ENCODE measurements around the gene CCDC124.
"Not testable (repeated sequence)": the region's sequence is repeated elsewhere in the genome, so short reads cannot be mapped to it uniquely, and the experiment has no call there.

CCDC124 gene, protein sequence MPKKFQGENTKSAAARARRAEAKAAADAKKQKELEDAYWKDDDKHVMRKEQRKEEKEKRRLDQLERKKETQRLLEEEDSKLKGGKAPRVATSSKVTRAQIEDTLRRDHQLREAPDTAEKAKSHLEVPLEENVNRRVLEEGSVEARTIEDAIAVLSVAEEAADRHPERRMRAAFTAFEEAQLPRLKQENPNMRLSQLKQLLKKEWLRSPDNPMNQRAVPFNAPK

GRCh38 chr19:17932485-17933338 lies at the start of gene CCDC124:
Gene CCDC124 (plus strand): TSS chr19:17933015. CDS start chr19:17936421, 3,406 bp downstream.
- peak; percentile 79 to 90 (median 88) for DNase-seq

DNA sequence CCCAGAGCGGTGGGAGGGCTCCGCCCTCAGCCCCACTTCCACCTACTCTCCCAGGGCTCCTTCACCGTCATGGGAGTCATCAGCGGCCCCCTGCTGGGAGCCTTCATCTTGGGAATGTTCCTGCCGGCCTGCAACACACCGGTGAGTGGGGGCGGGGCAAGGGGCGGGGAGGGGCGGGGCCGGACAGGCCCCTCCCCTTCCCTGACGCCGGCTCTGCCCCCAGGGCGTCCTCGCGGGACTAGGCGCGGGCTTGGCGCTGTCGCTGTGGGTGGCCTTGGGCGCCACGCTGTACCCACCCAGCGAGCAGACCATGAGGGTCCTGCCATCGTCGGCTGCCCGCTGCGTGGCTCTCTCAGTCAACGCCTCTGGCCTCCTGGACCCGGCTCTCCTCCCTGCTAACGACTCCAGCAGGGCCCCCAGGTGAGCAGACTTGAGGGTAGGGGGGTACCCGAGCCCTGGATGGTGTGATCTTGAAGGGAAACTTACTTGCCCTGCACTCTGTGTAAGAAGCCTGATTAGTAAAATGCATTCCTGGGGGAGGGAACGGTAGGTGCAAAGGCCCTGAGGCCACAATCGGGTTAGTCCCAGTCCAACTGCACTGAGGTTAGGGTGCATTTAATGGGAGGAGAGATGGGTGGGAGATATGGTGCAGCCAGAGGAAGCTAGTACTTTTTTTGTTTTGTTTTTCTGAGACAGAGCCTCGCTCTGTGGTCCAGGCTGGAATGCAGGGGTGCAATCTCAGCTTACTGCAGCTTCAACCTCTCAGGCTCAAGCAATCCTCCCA lies 49.0 kb upstream of the CCDC124 start:
- no peak for DNase-seq

- DNase-seq, result no peak
Measured at GRCh38 chr19:17886515-17886914, 46.3 kb upstream of the CCDC124 start.

DNA sequence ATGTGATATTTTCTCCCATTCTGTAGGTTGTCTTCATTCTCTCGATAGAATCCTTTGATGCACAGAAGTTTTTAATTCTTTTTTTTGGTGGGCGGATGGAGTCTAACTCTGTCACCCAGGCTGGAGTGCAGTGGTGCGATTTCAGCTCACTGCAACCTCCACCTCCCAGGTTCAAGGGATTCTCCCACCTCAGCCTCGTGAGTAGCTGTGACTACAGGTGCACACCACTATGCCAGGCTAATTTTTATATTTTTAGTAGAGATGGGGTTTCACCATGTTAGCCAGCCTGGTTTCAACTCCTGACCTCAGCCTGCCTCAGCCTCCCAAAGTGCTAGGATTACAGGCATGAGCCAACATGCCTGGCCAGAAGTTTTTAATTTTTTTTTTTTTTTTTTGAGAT lies 45.6 kb upstream of the CCDC124 start:
- DNase-seq, result not testable (repeated sequence)

- DNase-seq, result no peak
Measured at GRCh38 chr19:17888260-17888659, 44.6 kb upstream of the CCDC124 start.

DNA sequence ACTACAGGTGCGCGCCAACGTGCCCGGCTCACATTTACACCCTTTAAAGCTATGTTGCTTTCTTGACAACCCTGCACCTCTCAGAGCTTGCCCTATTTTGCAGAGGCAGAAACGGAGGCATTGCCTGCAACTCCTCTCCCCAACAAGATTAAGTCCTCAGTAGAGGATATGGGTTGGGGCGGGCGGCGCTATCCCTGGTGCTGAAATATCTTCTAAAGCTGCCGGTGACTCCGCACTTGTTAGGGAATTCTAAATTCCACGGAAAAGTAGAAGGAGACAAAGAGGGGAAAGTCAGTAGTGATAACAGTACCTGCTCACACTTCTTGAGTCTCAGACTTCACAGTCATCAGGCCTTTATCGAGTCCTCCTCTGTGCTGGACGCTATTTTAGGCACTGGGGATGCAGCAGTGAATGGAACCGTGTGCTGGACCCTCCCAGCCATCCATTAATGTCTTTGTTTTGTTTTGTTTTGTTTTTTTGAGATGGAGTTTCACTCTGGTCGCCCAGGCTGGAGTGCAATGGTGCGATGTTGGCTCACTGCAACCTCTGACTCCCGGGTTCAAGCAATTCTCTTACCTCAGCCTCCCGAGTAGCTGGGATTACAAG lies 43.1 kb upstream of the CCDC124 start:
- DNase-seq, result no peak

DNA sequence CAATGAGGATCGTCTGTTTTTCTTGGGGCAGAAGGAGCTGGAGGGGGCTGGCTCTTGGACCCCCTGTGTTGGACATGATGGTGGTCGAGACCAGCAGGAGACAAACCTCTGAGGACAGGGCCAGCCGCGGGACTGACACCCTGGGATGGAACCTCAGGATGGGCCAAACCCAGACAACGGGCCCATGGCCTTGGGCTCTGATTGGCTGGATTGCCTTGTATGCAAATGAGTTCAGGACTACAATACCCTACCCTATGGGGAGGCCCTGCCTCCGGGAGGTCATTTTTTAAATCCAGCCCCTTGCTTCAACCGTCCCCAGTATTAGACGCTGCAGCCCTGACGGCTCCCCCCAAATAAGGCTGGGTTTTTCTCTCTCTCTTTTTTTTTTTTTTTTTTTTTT lies 39.0 kb upstream of the CCDC124 start:
- DNase-seq, result no peak

DNA sequence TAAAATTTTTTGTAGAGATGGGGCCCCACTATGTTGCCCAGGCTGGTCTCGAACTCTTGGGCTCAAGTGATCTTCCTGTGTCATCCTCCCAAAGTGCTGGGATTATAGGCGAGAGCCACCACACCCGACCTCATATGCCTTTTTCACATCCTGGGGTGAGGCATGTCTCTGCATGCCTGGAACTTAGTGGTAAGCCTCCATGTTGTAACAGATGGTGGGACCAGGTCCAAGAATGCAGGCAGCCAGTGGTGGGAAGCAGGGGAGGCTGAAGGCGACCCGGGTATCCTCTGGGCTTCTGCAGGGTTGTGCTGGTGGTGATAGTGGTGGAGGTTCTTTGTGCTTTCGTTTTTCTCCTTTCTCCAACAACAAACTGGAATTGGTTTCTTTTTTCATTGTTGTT lies 30.1 kb upstream of the CCDC124 start:
- DNase-seq, result no peak

- DNase-seq, result no peak
Measured at GRCh38 chr19:17908244-17908643, 24.6 kb upstream of the CCDC124 start.

GRCh38 chr19:17909003-17909732 lies 23.6 kb upstream of the CCDC124 start:
- no peak for DNase-seq

DNA sequence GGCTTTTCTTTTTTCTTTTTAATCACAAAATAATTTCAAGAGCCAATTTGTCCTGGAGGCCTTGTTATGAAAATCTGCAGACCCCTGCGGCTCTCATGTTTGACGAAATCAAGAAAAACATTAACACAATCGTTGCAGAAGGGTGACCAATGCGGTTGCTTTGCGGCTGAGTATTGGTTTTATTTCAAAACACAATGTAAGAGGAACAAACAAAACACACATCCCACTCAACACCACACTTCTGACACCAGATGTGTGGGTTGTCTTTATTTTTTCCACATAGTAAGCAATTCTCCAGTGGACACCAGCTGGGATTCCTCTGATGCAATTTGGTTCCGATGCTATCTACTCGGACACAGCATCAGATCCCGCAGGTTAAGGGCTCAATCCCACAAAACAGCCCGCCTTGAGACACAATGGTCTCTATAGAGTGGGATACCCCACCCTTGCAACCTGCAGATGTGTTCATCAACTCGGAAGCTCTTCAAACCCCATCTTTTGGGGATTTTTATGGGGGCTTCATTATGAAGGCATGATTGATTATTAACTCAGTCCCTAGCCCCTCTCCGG lies 21.9 kb upstream of the CCDC124 start:
- no peak for DNase-seq

GRCh38 chr19:17915940-17916593 lies 16.7 kb upstream of the CCDC124 start:
- no peak for DNase-seq

DNA sequence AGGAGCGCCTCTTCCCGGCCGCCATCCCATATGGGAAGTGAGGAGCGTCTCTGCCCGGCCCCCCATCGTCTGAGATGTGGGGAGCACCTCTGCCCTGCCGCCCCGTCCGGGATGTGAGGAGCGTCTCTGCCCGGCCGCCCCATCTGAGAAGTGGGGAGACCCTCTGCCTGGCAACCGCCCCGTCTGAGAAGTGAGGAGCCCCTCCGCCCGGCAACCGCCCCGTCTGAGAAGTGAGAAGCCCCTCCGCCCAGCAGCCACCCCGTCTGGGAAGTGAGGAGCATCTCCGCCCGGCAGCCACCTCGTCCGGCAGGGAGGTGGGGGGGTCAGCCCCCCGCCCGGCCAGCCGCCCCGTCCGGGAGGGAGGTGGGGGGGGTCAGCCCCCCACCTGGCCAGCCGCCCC lies 14.7 kb upstream of the CCDC124 start:
- DNase-seq, result not testable (repeated sequence)

GRCh38 chr19:17919122-17919521 lies 13.7 kb upstream of the CCDC124 start:
- DNase-seq, result not testable (repeated sequence)

DNA sequence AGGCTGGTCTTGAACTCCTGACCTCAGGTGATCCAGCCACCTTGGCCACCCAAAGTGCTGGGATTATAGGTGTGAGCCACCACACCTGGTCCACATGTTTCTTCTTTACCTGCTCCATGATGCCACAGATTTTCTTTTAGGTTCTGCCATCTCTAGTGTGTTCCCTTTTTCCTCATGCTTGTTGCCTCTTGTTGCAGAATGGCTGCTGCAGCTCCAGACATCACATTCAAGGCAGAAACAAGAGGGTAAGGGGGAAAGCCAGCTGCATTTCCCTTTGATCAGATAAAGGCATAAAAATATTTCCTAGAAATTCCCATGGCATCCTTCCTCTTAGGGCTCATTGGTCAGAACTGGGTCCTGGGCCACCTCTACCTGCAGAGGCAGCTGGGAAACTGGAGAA lies 12.3 kb upstream of the CCDC124 start:
- no peak for DNase-seq

DNA sequence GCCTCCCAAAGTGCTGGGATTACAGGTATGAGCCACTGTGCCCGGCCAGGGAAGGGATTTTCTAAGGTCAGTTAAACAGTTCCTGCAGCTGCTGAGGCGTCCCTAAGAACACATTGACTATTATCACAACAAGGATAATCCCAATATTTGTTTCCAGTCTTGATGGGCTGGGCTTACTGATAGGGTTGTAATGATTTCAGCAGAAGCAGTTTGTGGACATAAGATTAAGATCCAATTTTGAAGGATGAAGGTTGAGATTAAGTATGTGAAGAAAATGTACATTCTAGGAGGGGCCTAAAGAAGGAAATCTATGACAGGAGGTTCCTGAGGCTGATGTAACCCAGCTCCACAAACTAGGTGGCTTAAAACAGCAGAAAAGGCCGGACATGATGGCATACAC lies 10.7 kb upstream of the CCDC124 start:
- DNase-seq, result no peak

- DNase-seq, result no peak
Measured at GRCh38 chr19:17926044-17926443, 6.8 kb upstream of the CCDC124 start.

DNA sequence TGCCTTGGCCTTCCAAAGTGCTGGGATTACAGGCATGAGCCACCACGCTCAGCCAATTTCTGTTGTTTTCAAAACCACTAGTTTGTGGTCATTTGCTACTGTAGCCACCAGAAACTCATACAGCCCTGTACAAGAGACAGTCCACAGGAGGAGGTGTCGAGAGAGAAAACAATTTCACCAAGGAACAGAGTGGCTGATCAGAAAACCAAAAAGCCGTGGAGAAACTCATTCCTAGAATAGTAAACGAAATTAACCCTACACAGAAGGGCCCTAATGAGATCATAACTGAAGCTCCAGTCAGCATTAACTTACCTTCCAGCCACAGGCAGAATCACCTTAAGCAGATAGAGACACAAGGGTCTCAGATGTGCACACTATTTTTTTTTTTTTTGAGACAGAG lies 3.8 kb upstream of the CCDC124 start:
- no peak for DNase-seq

DNA sequence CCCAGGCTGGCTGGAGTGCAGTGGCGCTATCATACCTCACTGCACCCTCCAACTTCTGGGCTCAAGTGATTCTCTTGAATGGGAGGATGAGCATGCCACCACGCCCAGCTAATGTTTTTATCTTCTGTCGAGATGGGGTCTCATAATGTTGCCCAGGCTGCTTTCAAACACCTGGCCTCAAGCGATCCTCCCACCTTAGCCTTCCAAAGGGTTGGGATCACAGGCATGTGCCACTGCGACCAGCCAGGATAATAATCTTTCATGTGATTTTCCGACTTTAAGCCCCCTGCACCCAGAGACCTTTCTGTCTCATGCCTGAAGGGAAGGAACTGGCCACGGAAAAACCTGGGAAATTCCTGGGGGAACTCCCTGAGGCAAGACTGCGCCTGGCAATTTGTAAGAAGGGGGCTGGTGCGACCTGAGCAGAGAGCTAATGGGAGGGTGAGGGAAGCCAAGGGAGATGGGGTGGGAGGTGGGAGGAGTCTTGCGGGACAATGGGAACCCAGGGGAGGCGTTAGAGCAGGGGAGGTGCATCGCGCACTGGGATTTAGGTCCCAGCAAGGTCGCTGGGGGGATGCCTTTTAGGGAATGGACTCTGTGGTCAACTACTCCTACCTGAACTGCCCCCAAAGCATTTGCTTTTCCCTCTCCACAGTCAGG lies 1.2 kb upstream of the CCDC124 start:
- no peak for DNase-seq

DNA sequence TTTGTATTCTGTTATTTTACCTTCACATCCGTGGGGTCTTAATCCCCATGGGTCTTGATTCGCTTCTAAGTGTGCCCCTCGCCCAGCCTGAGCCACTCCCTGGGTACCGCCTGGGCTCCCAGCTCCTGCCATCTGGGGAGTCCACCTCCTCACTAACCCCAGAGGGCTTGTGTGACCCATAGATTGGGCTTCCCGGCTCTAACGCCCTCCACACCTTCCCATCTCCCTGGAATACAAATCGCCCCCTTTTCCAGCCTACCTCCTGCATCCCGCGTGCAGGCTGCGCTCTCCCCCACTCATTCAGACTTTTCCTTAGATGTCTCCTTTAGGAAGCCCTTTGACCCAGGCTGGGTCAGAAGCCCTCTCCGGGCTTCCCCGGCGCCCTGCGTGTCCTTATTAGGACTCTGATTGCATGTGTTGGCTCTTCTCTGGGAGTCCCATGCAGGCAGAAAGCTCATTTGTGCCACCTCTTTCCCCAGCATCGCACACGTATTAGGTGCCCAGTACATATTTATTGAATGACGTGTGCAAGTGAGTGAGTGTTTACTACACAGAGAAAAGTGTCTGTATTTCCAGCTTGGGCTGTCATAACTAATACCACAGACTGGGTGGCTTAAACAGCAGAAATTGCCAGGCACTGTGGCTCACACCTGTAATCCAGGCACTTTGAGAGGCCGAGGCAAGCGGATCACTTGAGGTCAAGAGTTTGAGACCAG lies 757 bp downstream of the CCDC124 start:
- DNase-seq, result no peak

Data from activated naive CD4-positive, alpha-beta T cell (primary cell).